ENCODE results near the gene BICC1. TPM values are rescaled to one million over a fixed set of nuclear protein-coding genes. Genes with fewer than 3 reads are reported as not detected.

Gene BICC1
- total RNA-seq, 1 experiment from 2014 or later, result 70.2 TPM

DNA sequence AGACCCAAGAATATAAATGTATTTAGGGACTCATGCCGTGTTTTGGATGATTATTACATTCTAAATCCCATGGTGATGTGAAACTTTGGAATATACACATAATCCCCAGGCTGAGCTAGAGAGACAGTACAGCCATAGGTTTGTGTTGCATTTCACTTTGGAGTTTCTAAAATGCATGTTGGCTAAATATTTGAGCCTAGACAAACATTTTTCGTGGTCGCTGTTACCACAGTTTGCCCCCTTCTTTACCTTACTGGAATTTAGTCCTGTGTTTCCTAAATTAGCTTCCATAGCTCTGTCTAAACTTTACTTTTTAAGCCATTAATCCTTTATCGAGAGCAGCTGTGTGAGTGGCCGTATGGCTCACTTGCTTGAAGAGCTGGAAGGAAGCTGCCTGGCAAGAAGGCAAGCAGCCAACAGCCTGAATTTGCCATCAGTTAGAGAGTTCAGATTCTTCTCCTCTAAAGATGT is 192.0 kb downstream of the BICC1 start:
- Mint-ChIP-seq H3K4me1 (ENCODE audit: low read depth, unreplicated experiment) (peaks cover 22% of the 10 kb centered on the region), H3K9me3 (ENCODE audit: low read depth, unreplicated experiment) (peaks cover 5% of the 10 kb centered on the region), H3K27me3 (ENCODE audit: unreplicated experiment) (no peaks in the 10 kb centered on the region), H3K36me3 (ENCODE audit: insufficient read depth, unreplicated experiment) (no peaks in the 10 kb centered on the region), H3K27ac (ENCODE audit: unreplicated experiment) (no peak overlapping the region), H3K4me3 (ENCODE audit: low read depth, unreplicated experiment) (no peak overlapping the region)
- no peak for TF ChIP-seq CTCF (IDR thresholded peaks at IDR 0.05; ENCODE audit: unreplicated experiment)
- CTCF ChIA-PET, result interaction anchor here (0.5 to 0.9 kb wide), 3 partner anchors 169 to 177 kb away, joined by 3 to 11 read pairs (median 5); no protein-coding TSS in a partner anchor
- BruUV-seq (replicated peaks), result no TSS peak
- no peak for DNase-seq
- intact Hi-C loops (cut with micrococcal nuclease; ENCODE audit: unreplicated experiment), result no loop called here

DNA sequence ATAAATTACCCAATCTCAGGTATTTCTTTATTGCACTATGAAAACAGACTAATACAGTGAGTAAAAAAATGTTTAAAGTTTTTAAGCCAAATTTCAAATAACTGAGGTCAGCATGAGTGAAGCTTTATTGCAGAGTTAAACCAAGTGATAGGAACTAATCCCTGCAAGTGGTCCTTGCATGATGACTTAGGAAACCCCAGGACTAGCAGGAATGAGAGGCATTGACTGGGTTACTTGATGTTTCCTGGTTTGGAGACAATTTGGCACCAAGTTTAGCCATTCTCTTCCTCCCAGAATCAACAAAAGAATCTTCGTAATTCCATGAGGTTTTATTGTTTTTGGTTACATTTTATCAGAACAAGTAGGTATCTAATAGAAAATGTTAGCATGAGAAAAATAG is 194.2 kb downstream of the BICC1 start:
- DNase-seq, result no peak
- CTCF ChIA-PET, result no interaction called here
- TF ChIP-seq CTCF (IDR thresholded peaks at IDR 0.05; ENCODE audit: unreplicated experiment), result no peak
- Mint-ChIP-seq H3K9me3 (ENCODE audit: low read depth, unreplicated experiment) (peaks cover 5% of the 10 kb centered on the region), H3K4me3 (ENCODE audit: low read depth, unreplicated experiment) (no peak overlapping the region), H3K4me1 (ENCODE audit: low read depth, unreplicated experiment) (peaks cover 4% of the 10 kb centered on the region), H3K27me3 (ENCODE audit: unreplicated experiment) (no peaks in the 10 kb centered on the region), H3K36me3 (ENCODE audit: insufficient read depth, unreplicated experiment) (no peaks in the 10 kb centered on the region), H3K27ac (ENCODE audit: unreplicated experiment) (no peak overlapping the region)
- intact Hi-C loops (cut with micrococcal nuclease; ENCODE audit: unreplicated experiment), result no loop called here
- BruUV-seq (replicated peaks), result no TSS peak

DNA sequence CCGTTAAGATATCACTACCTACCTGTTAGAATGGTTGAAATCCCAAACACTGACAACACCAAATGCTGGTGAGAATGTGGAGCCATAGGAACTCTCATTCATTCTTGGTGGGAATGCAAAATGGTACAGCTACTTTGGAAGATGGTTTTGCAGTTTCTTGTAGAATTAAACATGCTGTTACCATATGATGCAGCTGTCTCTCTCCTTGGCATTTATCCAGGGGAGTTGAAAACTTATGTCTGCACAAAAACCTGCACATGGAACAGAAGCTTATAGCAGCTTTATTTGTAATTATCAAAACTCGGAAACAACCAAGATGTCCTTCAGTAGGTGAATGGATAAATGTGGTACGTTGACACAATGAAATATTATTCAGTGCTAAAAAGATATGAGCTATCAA is 199.5 kb downstream of the BICC1 start:
- intact Hi-C loops (cut with micrococcal nuclease; ENCODE audit: unreplicated experiment), result no loop called here
- Mint-ChIP-seq H3K36me3 (ENCODE audit: insufficient read depth, unreplicated experiment) (peaks cover 6% of the 10 kb centered on the region), H3K9me3 (ENCODE audit: low read depth, unreplicated experiment) (peaks cover 3% of the 10 kb centered on the region), H3K27me3 (ENCODE audit: unreplicated experiment) (no peaks in the 10 kb centered on the region), H3K27ac (ENCODE audit: unreplicated experiment) (no peak overlapping the region), H3K4me3 (ENCODE audit: low read depth, unreplicated experiment) (no peak overlapping the region), H3K4me1 (ENCODE audit: low read depth, unreplicated experiment) (peaks cover 8% of the 10 kb centered on the region)
- no peak for TF ChIP-seq CTCF (IDR thresholded peaks at IDR 0.05; ENCODE audit: unreplicated experiment)
- BruUV-seq (replicated peaks), result no TSS peak
- CTCF ChIA-PET, result no interaction called here
- DNase-seq, result no peak

DNA sequence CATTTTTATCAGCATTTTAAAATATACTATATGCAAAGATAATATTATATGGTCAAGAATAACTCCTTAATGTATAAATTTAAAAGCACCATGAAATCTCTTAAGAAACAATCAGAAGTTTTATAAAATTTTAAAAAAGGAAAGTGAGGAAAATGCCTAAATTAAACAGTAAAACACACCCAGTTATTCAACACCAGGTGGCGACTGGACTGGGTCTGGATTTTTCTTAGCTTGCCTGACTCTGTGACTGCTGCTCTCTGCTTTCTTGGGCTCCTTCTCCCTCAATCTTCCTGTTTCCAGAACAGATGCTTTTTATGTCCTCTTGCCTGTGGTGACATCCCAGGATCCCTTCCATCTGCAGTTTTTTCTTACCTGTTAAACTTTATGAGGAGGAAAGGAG is 200.3 kb downstream of the BICC1 start:
- Mint-ChIP-seq H3K9me3 (ENCODE audit: low read depth, unreplicated experiment) (peaks cover 3% of the 10 kb centered on the region), H3K27ac (ENCODE audit: unreplicated experiment) (no peak overlapping the region), H3K4me1 (ENCODE audit: low read depth, unreplicated experiment) (peaks cover 8% of the 10 kb centered on the region), H3K36me3 (ENCODE audit: insufficient read depth, unreplicated experiment) (peaks cover 6% of the 10 kb centered on the region), H3K27me3 (ENCODE audit: unreplicated experiment) (no peaks in the 10 kb centered on the region), H3K4me3 (ENCODE audit: low read depth, unreplicated experiment) (no peak overlapping the region)
- CTCF ChIA-PET, result interaction anchor here (1.3 kb wide), 1 partner anchor 15 kb away, joined by 6 read pairs; no protein-coding TSS in a partner anchor
- DNase-seq, result no peak
- BruUV-seq (replicated peaks), result no TSS peak
- TF ChIP-seq CTCF (IDR thresholded peaks at IDR 0.05; ENCODE audit: unreplicated experiment), result peak; percentile 28
- intact Hi-C loops (cut with micrococcal nuclease; ENCODE audit: unreplicated experiment), result no loop called here
